ENCODE results near the gene AIF1. TPM values are rescaled to one million over a fixed set of nuclear protein-coding genes. Genes with fewer than 3 reads are reported as not detected.

Gene AIF1
- total RNA-seq, 3 donors from 2014 or later: 26.9 to 54.1 (median 28.2) TPM

DNA sequence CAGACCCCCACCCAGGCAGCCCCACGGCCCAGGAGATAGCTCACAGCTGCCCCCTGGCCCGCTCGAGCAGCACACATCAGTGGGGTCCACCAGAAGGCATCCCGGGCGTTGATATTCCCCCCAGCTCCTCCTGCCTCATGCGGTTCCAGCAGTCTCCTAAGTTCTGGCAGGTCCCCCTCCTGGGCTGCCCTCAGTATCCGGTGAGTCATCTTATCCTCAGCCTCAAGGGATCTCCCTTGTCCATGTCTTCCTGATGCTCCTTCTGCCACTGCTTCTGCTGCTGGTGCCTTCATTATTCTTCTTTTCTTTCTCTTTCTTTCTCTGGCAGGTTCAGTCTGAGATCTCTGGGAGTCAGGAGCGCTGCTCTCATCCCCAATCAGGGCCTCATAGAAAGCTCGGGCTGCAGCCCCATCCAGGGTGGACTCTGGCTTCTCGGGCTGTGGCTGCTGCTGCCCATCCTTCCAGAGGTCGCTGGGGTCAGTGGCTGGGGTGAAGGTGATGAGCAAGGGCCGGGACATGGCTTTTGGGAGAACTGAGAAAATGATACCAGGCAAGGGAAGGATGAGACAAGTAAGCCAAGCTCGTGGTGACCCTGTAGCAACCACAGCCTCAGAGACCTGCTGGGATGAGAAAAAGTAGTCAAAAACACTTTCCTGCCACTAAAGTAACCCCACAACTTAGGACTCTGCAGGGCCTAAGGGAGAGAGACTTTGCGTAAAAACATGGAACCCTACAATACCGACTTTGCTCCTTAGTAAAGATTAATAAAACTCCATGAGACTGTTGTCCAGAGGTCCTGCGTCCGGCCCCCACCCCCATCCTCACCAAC, 49.1 kb downstream of the AIF1 start:
- Histone ChIP-seq H3K27me3 (no peaks in the 10 kb centered on the region), H3K36me3 (no peaks in the 10 kb centered on the region), H3K9me3 (no peaks in the 10 kb centered on the region), H3K4me1 (peaks cover 16 to 29% of the 10 kb centered on the region in 2 donors), H3K4me3 (peak overlapping the region; percentile 65 to 87 (median 76)), H3K27ac (peak overlapping the region; percentile 97 to 98)
- intact Hi-C loops (cut with DNase I; ENCODE audit: low total_unique reads): no loop called here
- TF ChIP-seq POLR2A (IDR thresholded peaks at IDR 0.05) (no peak), POLR2AphosphoS5 (IDR thresholded peaks at IDR 0.05) (peak in 1 of 3 donors; percentile 61)
- TF ChIP-seq, protein P1, sequence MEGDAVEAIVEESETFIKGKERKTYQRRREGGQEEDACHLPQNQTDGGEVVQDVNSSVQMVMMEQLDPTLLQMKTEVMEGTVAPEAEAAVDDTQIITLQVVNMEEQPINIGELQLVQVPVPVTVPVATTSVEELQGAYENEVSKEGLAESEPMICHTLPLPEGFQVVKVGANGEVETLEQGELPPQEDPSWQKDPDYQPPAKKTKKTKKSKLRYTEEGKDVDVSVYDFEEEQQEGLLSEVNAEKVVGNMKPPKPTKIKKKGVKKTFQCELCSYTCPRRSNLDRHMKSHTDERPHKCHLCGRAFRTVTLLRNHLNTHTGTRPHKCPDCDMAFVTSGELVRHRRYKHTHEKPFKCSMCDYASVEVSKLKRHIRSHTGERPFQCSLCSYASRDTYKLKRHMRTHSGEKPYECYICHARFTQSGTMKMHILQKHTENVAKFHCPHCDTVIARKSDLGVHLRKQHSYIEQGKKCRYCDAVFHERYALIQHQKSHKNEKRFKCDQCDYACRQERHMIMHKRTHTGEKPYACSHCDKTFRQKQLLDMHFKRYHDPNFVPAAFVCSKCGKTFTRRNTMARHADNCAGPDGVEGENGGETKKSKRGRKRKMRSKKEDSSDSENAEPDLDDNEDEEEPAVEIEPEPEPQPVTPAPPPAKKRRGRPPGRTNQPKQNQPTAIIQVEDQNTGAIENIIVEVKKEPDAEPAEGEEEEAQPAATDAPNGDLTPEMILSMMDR (IDR thresholded peaks at IDR 0.05): no peak
- DNase-seq (ENCODE audit: low spot score in 2 of 2): no peak

GRCh38 chr6:31664790-31665500, 49.9 kb downstream of the AIF1 start, which contains the start of gene GPANK1:
TSS of gene GPANK1 (minus strand) at chr6:31664997. CDS start at chr6:31664478, 519 bp downstream.
- intact Hi-C loops (cut with DNase I; ENCODE audit: low total_unique reads): no loop called here
- peak within 1 kb of the TSS; percentile 65 to 87 (median 76) for H3K4me3 ChIP-seq

DNA sequence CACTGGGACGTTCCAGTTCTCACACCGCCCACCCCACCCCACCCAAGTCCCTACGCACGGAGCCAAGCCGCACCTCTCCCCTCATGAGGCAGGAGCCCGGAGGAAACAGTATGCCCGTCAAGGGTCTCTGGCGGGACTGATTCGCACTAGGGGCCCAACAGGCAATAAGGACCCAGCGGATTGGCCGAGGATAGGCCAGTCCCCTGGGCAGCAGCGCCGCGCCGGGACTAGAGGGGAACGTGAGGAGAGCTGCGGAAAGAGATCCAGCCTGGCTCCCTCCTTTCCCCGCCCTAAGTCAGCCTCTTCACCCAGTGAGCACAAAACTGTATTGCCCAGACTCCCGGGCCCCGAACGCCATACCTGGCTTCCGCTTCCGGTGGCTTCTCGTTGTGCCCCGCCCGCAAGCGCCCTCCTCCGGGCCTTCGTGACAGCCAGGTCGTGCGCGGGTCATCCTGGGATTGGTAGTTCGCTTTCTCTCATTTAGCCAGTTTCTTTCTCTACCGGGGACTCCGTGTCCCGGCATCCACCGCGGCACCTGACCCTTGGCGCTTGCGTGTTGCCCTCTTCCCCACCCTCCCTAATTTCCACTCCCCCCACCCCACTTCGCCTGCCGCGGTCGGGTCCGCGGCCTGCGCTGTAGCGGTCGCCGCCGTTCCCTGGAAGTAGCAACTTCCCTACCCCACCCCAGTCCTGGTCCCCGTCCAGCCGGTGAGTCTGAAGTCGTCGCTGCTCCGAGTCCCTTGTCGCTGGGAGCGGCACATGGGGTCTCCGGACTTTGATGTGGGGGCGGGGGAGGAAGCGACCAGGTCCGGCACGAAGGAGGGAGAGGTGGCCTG, 50.7 kb downstream of the AIF1 start, which contains the start of gene CSNK2B:
Gene CSNK2B (plus strand): TSS at position 580 of the 836 bp plus-strand sequence. CDS start 752 bp downstream, outside the sequence.
- TF ChIP-seq POLR2AphosphoS5 (IDR thresholded peaks at IDR 0.05) (peak; percentile 67 to 95 (median 92)), POLR2A (IDR thresholded peaks at IDR 0.05) (peak; percentile 64)
- TF ChIP-seq, protein P1 (IDR thresholded peaks at IDR 0.05): no peak
- peak; percentile 98 to 99 for DNase-seq (ENCODE audit: low spot score in 2 of 2)
- H3K9me3 ChIP-seq: no peaks in the 10 kb centered on the region
- H3K36me3 ChIP-seq: no peaks in the 10 kb centered on the region
- H3K27me3 ChIP-seq: no peaks in the 10 kb centered on the region
- H3K4me3 ChIP-seq: peak within 1 kb of the TSS; percentile 65 to 87 (median 76)
- H3K27ac ChIP-seq: peak within 1 kb of the TSS; percentile 97 to 98
- H3K4me1 ChIP-seq: peaks cover 10 to 25% of the 10 kb centered on the region in 2 donors
- intact Hi-C loops (cut with DNase I; ENCODE audit: low total_unique reads): no loop called here

More at GRCh38 chr6:31664790-31665500, 49.9 kb downstream of the AIF1 start, which contains the start of gene GPANK1:
- no peaks in the 10 kb centered on the region for H3K9me3 ChIP-seq
- DNase-seq (ENCODE audit: low spot score in 2 of 2): peak; percentile 81 to 90
- peaks cover 10 to 25% of the 10 kb centered on the region in 2 donors for H3K4me1 ChIP-seq
- H3K36me3 ChIP-seq: no peaks in the 10 kb centered on the region
- TF ChIP-seq, protein P1 (IDR thresholded peaks at IDR 0.05): no peak
- TF ChIP-seq POLR2A (IDR thresholded peaks at IDR 0.05): no peak
- peak; percentile 45 to 82 (median 73) for TF ChIP-seq POLR2AphosphoS5 (IDR thresholded peaks at IDR 0.05)
- peak within 1 kb of the TSS; percentile 97 to 98 for H3K27ac ChIP-seq
- no peaks in the 10 kb centered on the region for H3K27me3 ChIP-seq

- H3K36me3 ChIP-seq: no peaks in the 10 kb centered on the region
- H3K27ac ChIP-seq: peak overlapping the region; percentile 97 to 98
- no peaks in the 10 kb centered on the region for H3K27me3 ChIP-seq
- peaks cover 10 to 25% of the 10 kb centered on the region in 2 donors for H3K4me1 ChIP-seq
- H3K9me3 ChIP-seq: no peaks in the 10 kb centered on the region
- intact Hi-C loops (cut with DNase I; ENCODE audit: low total_unique reads): no loop called here
- peak overlapping the region; percentile 65 to 87 (median 76) for H3K4me3 ChIP-seq
- no peak for DNase-seq (ENCODE audit: low spot score in 2 of 2)
- TF ChIP-seq, protein P1 (IDR thresholded peaks at IDR 0.05): no peak
- TF ChIP-seq POLR2AphosphoS5 (IDR thresholded peaks at IDR 0.05) (no peak), POLR2A (IDR thresholded peaks at IDR 0.05) (no peak)
Measured at GRCh38 chr6:31666337-31666965, 51.4 kb downstream of the AIF1 start.

Other genes with a start within 250 kb of the AIF1 start
- gene MICA, start 211.6 kb upstream of the AIF1 start, total RNA-seq: 10 to 100 TPM; 14.9 to 28.1 (median 23.6) TPM
- gene MICB, start 117.1 kb upstream of the AIF1 start, total RNA-seq: 1 to 10 TPM; 2.9 to 4.6 (median 4.0) TPM
- gene MCCD1, start 86.3 kb upstream of the AIF1 start, total RNA-seq: not detected
- 100 to 1,000 TPM; 315 to 336 (median 334) TPM for gene DDX39B, start 73.2 kb upstream of the AIF1 start, total RNA-seq
- 1 to 10 TPM in 2 of 3 donors, under 1 TPM in 1; 0.44 to 1.8 (median 1.6) TPM for gene ATP6V1G2, start 68.6 kb upstream of the AIF1 start, total RNA-seq
- gene NFKBIL1, start 67.6 kb upstream of the AIF1 start, total RNA-seq: 10 to 100 TPM; 22.3 to 34.7 (median 26.5) TPM
- under 1 TPM in 1 of 3 donors, not detected in 2; 0.29 TPM for gene LTA, start 42.9 kb upstream of the AIF1 start, total RNA-seq
- gene TNF, start 39.7 kb upstream of the AIF1 start, total RNA-seq: under 1 TPM in 2 of 3 donors, not detected in 1; 0.33 to 0.73 TPM
- 1 to 10 TPM in 1 of 3 donors, under 1 TPM in 1, not detected in 1; 0.96 to 1.0 TPM for gene LTB, start 32.8 kb upstream of the AIF1 start, total RNA-seq
- 10 to 100 TPM in 1 of 3 donors, 1 to 10 TPM in 2; 8.8 to 10.7 (median 9.8) TPM for gene LST1, start 29.0 kb upstream of the AIF1 start, total RNA-seq
- gene NCR3, start 22.2 kb upstream of the AIF1 start, total RNA-seq: not detected
- gene PRRC2A, start 5.5 kb downstream of the AIF1 start, total RNA-seq: 10 to 100 TPM; 42.7 to 57.2 (median 57.0) TPM
- 100 to 1,000 TPM; 154 to 170 (median 157) TPM for gene BAG6, start 37.4 kb downstream of the AIF1 start, total RNA-seq
- gene APOM, start 40.7 kb downstream of the AIF1 start, total RNA-seq: 1 to 10 TPM; 1.3 to 4.8 (median 4.6) TPM
- 10 to 100 TPM; 20.3 to 27.4 (median 24.8) TPM for gene C6orf47, start 45.5 kb downstream of the AIF1 start, total RNA-seq
- 10 to 100 TPM; 16.2 to 22.2 (median 20.0) TPM for gene GPANK1, start 49.8 kb downstream of the AIF1 start, total RNA-seq
- 100 to 1,000 TPM; 135 to 180 (median 178) TPM for gene CSNK2B, start 50.8 kb downstream of the AIF1 start, total RNA-seq
- gene LY6G5B, start 54.7 kb downstream of the AIF1 start, total RNA-seq: 10 to 100 TPM in 1 of 3 donors, 1 to 10 TPM in 2; 6.2 to 12.7 (median 8.5) TPM
- gene LY6G5C, start 65.8 kb downstream of the AIF1 start, total RNA-seq: 1 to 10 TPM in 1 of 3 donors, under 1 TPM in 2; 0.33 to 1.9 (median 0.64) TPM
- gene ABHD16A, start 88.1 kb downstream of the AIF1 start, total RNA-seq: 10 to 100 TPM; 42.6 to 62.6 (median 50.5) TPM
- gene LY6G6F, start 91.6 kb downstream of the AIF1 start, total RNA-seq: not detected
- gene LY6G6D, start 100.1 kb downstream of the AIF1 start, total RNA-seq: not detected
- gene LY6G6C, start 106.5 kb downstream of the AIF1 start, total RNA-seq: not detected
- under 1 TPM in 1 of 3 donors, not detected in 2; 0.16 TPM for gene MPIG6B, start 108.1 kb downstream of the AIF1 start, total RNA-seq
- 100 to 1,000 TPM in 2 of 3 donors, 10 to 100 TPM in 1; 100.0 to 212 (median 115) TPM for gene DDAH2, start 114.1 kb downstream of the AIF1 start, total RNA-seq
- gene CLIC1, start 121.3 kb downstream of the AIF1 start, total RNA-seq: 100 to 1,000 TPM; 266 to 325 (median 318) TPM
- gene MSH5, start 124.8 kb downstream of the AIF1 start, total RNA-seq: 10 to 100 TPM in 1 of 3 donors, 1 to 10 TPM in 2; 7.9 to 13.4 (median 8.0) TPM
- gene SAPCD1, start 147.4 kb downstream of the AIF1 start, total RNA-seq: 1 to 10 TPM in 2 of 3 donors, not detected in 1; 1.6 to 2.0 TPM
- 1 to 10 TPM in 1 of 3 donors, under 1 TPM in 1, not detected in 1; under 0.01 to 1.6 TPM for gene VWA7, start 162.1 kb downstream of the AIF1 start, total RNA-seq
- 10 to 100 TPM; 19.2 to 35.4 (median 26.2) TPM for gene VARS1, start 180.5 kb downstream of the AIF1 start, total RNA-seq
- gene LSM2, start 191.7 kb downstream of the AIF1 start, total RNA-seq: 10 to 100 TPM; 28.7 to 39.7 (median 32.6) TPM
- 1 to 10 TPM; 1.3 to 1.9 (median 1.6) TPM for gene HSPA1L, start 200.0 kb downstream of the AIF1 start, total RNA-seq
- 100 to 1,000 TPM; 136 to 459 (median 202) TPM for gene HSPA1A, start 200.3 kb downstream of the AIF1 start, total RNA-seq
- 100 to 1,000 TPM; 113 to 376 (median 232) TPM for gene HSPA1B, start 212.5 kb downstream of the AIF1 start, total RNA-seq
- 10 to 100 TPM; 44.6 to 57.3 (median 48.9) TPM for gene NEU1, start 247.6 kb downstream of the AIF1 start, total RNA-seq

Measured in breast epithelium (tissue), 4 donors.